GM23338 (cell line): Measurements from ENCODE around the gene SLC22A4. TPM values are rescaled to one million over a fixed set of nuclear protein-coding genes. Genes with fewer than 3 reads are reported as not detected.

Source experiments
- ATAC-seq: fragments of 200-7000 bp; cut with Tn5 transposase; 3 replicates; pipeline ENCODE4 v1.9.1; 2020
- DNase-seq: peaks from one replicate; pipeline ENCODE4 v3.0.0-alpha.2; 2015; ENCODE audit warnings: low spot score
- H2AFZ ChIP-seq: fragments of 200-600 bp; sonication (generic); 2 replicates; pipeline ENCODE4 v1.8.0; 2016; ENCODE audit warnings: antibody characterized with exemption, mild to moderate bottlenecking, moderate library complexity
- H3F3A ChIP-seq: fragments of 200-600 bp; sonication (generic); replicated peaks from 2 replicates; pipeline ENCODE4 v1.8.0; 2017; ENCODE audit warnings: antibody characterized with exemption, mixed run types, low read depth
- H3K27ac ChIP-seq: fragments of 200-600 bp; sonication (generic); 2 replicates; pipeline ENCODE4 v1.6.1; 2016; ENCODE audit warnings: low read depth
- H3K27me3 ChIP-seq: fragments of 200-600 bp; sonication (generic); 2 replicates; pipeline ENCODE4 v1.8.0; 2016; ENCODE audit warnings: mild to moderate bottlenecking, mixed run types, moderate library complexity; ENCODE audit not compliant: insufficient read depth
- H3K36me3 ChIP-seq: fragments of 200-600 bp; sonication (generic); 2 replicates; pipeline ENCODE4 v1.8.0; 2016; ENCODE audit warnings: mild to moderate bottlenecking; ENCODE audit not compliant: insufficient read depth
- H3K4me1 ChIP-seq: fragments of 200-600 bp; sonication (generic); 2 replicates; pipeline ENCODE4 v1.8.0; 2016; ENCODE audit warnings: mild to moderate bottlenecking, moderate library complexity; ENCODE audit not compliant: insufficient read depth
- H3K4me2 ChIP-seq: fragments of 200-600 bp; sonication (generic); 2 replicates; pipeline ENCODE4 v1.7.1; 2017; ENCODE audit warnings: mixed run types
- H3K4me3 ChIP-seq: fragments of 200-600 bp; sonication (generic); 2 replicates; pipeline ENCODE4 v1.6.1; 2016; ENCODE audit warnings: mixed run types
- H3K79me2 ChIP-seq: fragments of 200-600 bp; sonication (generic); replicated peaks from 2 replicates; pipeline ENCODE4 v1.8.0; 2017; ENCODE audit warnings: mild to moderate bottlenecking; ENCODE audit not compliant: insufficient read depth
- H3K9me2 ChIP-seq: fragments of 200-600 bp; sonication (generic); 2 replicates; pipeline ENCODE4 v1.8.0; 2017; ENCODE audit not compliant: insufficient read depth
- H4K20me1 ChIP-seq: fragments of 200-600 bp; sonication (generic); replicated peaks from 2 replicates; pipeline ENCODE4 v1.8.0; 2017; ENCODE audit warnings: mild to moderate bottlenecking; ENCODE audit not compliant: insufficient read depth
- H3K27ac Mint-ChIP-seq: 2 replicates; pipeline ENCODE4 v1.8.0; 2020; ENCODE audit warnings: inconsistent platforms, mild to moderate bottlenecking, moderate library complexity, mixed read lengths
- H3K27me3 Mint-ChIP-seq: 3 replicates; pipeline ENCODE4 v1.8.0; 2022; ENCODE audit warnings: low read depth, mild to moderate bottlenecking, moderate library complexity, mixed read lengths, inconsistent platforms; ENCODE audit not compliant: insufficient read depth, poor library complexity
- H3K36me3 Mint-ChIP-seq: 3 replicates; pipeline ENCODE4 v1.8.0; 2021; ENCODE audit warnings: low read depth, mild to moderate bottlenecking, inconsistent platforms, moderate library complexity, mixed read lengths
- H3K4me1 Mint-ChIP-seq: 3 replicates; pipeline ENCODE4 v1.8.0; 2020; ENCODE audit warnings: mild to moderate bottlenecking, inconsistent platforms, mixed read lengths
- H3K4me3 Mint-ChIP-seq: 3 replicates; pipeline ENCODE4 v1.8.0; 2021; ENCODE audit warnings: moderate library complexity, mild to moderate bottlenecking, inconsistent platforms, mixed read lengths
- H3K9me3 Mint-ChIP-seq: 3 replicates; pipeline ENCODE4 v1.8.0; 2020; ENCODE audit warnings: moderate library complexity, mild to moderate bottlenecking, inconsistent platforms, mixed read lengths
- CREB1 ChIP-seq: fragments of 250-450 bp; sonication (Bioruptor Pico); IDR thresholded peaks from 2 replicates; pipeline ENCODE4 v1.5.0; 2020; ENCODE audit warnings: low read depth, mild to moderate bottlenecking, moderate library complexity
- CTCF ChIP-seq, 2 experiments: fragments of 200-600 bp in 1 of 2; sonication (generic) in 1 of 2; conservative IDR thresholded peaks; 2 replicates each; pipeline versions ENCODE4 v1.5.1 to v1.6.1; 2016 to 2017; ENCODE audit warnings: antibody characterized with exemption in 2 of 2, low read depth in 2 of 2, mild to moderate bottlenecking in 2 of 2, moderate library complexity in 1 of 2
- EZH2 ChIP-seq: fragments of 200-600 bp; sonication (generic); IDR thresholded peaks from one replicate; pipeline ENCODE4 v1.8.0; 2017; ENCODE audit warnings: antibody characterized with exemption, mild to moderate bottlenecking, low read depth; ENCODE audit not compliant: unreplicated experiment
- EZH2phosphoT487 ChIP-seq: fragments of 200-600 bp; sonication (generic); IDR thresholded peaks from one replicate; pipeline ENCODE4 v1.8.1; 2018; ENCODE audit warnings: antibody characterized with exemption; ENCODE audit not compliant: unreplicated experiment
- JUNB ChIP-seq: IDR thresholded peaks from one replicate; pipeline ENCODE4 v1.6.1; 2016; ENCODE audit warnings: antibody characterized with exemption; ENCODE audit not compliant: unreplicated experiment
- NANOG ChIP-seq: IDR thresholded peaks from 2 replicates; pipeline ENCODE4 v1.6.1; 2016; ENCODE audit warnings: antibody characterized with exemption, borderline replicate concordance
- POLR2AphosphoS5 ChIP-seq: IDR thresholded peaks from 2 replicates; pipeline ENCODE4 v1.6.1; 2016; ENCODE audit warnings: antibody characterized with exemption, low read depth
- REST ChIP-seq: IDR thresholded peaks from one replicate; pipeline ENCODE4 v1.6.1; 2018; ENCODE audit warnings: antibody characterized with exemption; ENCODE audit not compliant: unreplicated experiment
- STAT1 ChIP-seq: IDR thresholded peaks from one replicate; pipeline ENCODE4 v1.6.1; 2016; ENCODE audit warnings: antibody characterized with exemption; ENCODE audit not compliant: unreplicated experiment
- ZNF114 ChIP-seq: fragments of 250-450 bp; sonication (Bioruptor Pico); IDR thresholded peaks from 2 replicates; pipeline ENCODE4 v1.5.0; 2020; ENCODE audit warnings: mild to moderate bottlenecking, moderate library complexity
- ZNF331 ChIP-seq: fragments of 250-450 bp; sonication (Bioruptor Pico); IDR thresholded peaks from 2 replicates; pipeline ENCODE4 v1.5.0; 2020; ENCODE audit warnings: low read depth, mild to moderate bottlenecking, moderate library complexity
- polyA plus RNA-seq: library from polyadenylated mRNA; unstranded; fragments of >200 nt; fragmentation: Nextera tagmentation; extraction: Ambion mirVana; gene quantifications from 2 replicates; pipeline ENCODE4 v1.2.1, GENCODE V29; 2016
- total RNA-seq: library from RNA; depleted of rRNA; stranded (reverse); fragments of >200 nt; shearing (Covaris generic); gene quantifications from 2 replicates; pipeline ENCODE4 v1.2.3, GENCODE V29; 2014
- TF ChIP-seq, protein P1 (sequence below): IDR thresholded peaks from 2 replicates; pipeline ENCODE4 v1.6.1; 2016; ENCODE audit warnings: antibody characterized with exemption
- TF ChIP-seq, protein P2 (sequence below): fragments of 250-450 bp; sonication (Bioruptor Pico); IDR thresholded peaks from 2 replicates; pipeline ENCODE4 v1.5.0; 2020; ENCODE audit warnings: mild to moderate bottlenecking, moderate library complexity

Gene SLC22A4
- total and polyA plus RNA-seq, 2 experiments from 2014 or later = 0.28 to 0.40 TPM

DNA sequence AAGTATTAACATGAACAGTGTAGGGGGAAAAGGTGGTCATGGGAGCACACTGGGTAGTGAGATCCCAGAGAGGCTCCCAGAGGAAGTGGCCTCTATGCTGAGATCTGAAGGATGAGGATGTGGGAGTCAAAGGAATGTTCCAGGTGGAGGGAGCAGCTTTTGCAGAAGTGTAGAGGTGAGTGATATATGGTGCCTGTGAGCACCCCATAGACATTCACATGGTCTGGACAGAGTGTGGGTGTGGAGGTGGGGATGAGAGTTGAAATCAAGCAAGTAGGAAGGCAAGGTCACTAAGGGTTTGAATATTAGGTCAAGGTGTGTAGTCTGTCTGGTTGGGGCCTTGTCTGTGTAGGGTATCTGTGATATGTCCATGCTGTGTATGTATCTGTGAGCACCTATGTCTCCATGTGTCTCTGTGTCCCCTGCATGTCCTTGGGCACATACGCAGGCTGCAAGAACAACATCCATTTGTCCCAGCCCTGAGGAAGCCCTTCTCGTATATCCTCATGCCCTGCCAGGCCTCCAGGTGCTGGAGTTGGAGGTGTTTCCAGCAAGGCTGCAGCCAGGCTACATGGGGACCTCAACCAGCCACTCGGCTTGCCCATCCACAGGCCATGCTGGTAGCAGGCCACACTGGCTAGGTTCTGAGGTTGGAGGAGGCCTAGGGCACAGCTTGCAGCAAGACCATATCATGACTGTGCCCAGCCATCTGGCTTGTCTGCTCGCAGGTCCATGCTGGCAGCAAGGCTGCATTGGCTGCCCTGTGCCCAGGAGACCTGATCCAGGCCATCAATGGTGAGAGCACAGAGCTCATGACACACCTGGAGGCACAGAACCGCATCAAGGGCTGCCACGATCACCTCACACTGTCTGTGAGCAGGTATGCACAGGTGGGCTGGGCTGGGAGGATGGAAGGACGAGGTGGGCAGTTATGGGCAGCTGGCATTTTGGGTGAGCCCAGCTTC, 32.0 kb upstream of the SLC22A4 start:
- Mint-ChIP-seq H3K9me3 (no peaks in the 10 kb centered on the region), H3K4me3 (no peak overlapping the region), H3K36me3 (no peaks in the 10 kb centered on the region; the same call in 2 of the 3 replicates), H3K27ac (no peak overlapping the region), H3K27me3 (peaks cover 19% of the 10 kb centered on the region), H3K4me1 (peaks cover 19% of the 10 kb centered on the region)
- Histone ChIP-seq H3K36me3 (no peaks in the 10 kb centered on the region), H2AFZ (no peak overlapping the region), H3F3A (0 out of 2 replicates have a peak, but pooled peaks cover 3% of the 10 kb centered on the region), H3K4me1 (peaks cover 10% of the 10 kb centered on the region), H3K27me3 (peaks cover 5% of the 10 kb centered on the region; the same call in 1 of the 2 replicates), H3K4me3 (no peak overlapping the region), H3K9me2 (no peaks in the 10 kb centered on the region), H4K20me1 (no peaks in the 10 kb centered on the region), H3K27ac (no peak overlapping the region), H3K79me2 (no peaks in the 10 kb centered on the region), H3K4me2 (no peak overlapping the region)
- ATAC-seq = no peak
- no peak for DNase-seq
- TF ChIP-seq, protein P1, sequence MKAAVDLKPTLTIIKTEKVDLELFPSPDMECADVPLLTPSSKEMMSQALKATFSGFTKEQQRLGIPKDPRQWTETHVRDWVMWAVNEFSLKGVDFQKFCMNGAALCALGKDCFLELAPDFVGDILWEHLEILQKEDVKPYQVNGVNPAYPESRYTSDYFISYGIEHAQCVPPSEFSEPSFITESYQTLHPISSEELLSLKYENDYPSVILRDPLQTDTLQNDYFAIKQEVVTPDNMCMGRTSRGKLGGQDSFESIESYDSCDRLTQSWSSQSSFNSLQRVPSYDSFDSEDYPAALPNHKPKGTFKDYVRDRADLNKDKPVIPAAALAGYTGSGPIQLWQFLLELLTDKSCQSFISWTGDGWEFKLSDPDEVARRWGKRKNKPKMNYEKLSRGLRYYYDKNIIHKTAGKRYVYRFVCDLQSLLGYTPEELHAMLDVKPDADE = no peak
- TF ChIP-seq POLR2AphosphoS5 (no peak), ZNF114 (CRISPR knock-in tag) (no peak), STAT1 (no peak), ZNF331 (no peak), REST (no peak), CREB1 (CRISPR knock-in tag) (no peak), NANOG (no peak), JUNB (no peak), EZH2 (no peak), EZH2phosphoT487 (no peak), CTCF (conservative IDR thresholded peaks at IDR 0.05; ENCODE audit: low read depth in 2 of 2) (no peak)
- TF ChIP-seq, protein P2, sequence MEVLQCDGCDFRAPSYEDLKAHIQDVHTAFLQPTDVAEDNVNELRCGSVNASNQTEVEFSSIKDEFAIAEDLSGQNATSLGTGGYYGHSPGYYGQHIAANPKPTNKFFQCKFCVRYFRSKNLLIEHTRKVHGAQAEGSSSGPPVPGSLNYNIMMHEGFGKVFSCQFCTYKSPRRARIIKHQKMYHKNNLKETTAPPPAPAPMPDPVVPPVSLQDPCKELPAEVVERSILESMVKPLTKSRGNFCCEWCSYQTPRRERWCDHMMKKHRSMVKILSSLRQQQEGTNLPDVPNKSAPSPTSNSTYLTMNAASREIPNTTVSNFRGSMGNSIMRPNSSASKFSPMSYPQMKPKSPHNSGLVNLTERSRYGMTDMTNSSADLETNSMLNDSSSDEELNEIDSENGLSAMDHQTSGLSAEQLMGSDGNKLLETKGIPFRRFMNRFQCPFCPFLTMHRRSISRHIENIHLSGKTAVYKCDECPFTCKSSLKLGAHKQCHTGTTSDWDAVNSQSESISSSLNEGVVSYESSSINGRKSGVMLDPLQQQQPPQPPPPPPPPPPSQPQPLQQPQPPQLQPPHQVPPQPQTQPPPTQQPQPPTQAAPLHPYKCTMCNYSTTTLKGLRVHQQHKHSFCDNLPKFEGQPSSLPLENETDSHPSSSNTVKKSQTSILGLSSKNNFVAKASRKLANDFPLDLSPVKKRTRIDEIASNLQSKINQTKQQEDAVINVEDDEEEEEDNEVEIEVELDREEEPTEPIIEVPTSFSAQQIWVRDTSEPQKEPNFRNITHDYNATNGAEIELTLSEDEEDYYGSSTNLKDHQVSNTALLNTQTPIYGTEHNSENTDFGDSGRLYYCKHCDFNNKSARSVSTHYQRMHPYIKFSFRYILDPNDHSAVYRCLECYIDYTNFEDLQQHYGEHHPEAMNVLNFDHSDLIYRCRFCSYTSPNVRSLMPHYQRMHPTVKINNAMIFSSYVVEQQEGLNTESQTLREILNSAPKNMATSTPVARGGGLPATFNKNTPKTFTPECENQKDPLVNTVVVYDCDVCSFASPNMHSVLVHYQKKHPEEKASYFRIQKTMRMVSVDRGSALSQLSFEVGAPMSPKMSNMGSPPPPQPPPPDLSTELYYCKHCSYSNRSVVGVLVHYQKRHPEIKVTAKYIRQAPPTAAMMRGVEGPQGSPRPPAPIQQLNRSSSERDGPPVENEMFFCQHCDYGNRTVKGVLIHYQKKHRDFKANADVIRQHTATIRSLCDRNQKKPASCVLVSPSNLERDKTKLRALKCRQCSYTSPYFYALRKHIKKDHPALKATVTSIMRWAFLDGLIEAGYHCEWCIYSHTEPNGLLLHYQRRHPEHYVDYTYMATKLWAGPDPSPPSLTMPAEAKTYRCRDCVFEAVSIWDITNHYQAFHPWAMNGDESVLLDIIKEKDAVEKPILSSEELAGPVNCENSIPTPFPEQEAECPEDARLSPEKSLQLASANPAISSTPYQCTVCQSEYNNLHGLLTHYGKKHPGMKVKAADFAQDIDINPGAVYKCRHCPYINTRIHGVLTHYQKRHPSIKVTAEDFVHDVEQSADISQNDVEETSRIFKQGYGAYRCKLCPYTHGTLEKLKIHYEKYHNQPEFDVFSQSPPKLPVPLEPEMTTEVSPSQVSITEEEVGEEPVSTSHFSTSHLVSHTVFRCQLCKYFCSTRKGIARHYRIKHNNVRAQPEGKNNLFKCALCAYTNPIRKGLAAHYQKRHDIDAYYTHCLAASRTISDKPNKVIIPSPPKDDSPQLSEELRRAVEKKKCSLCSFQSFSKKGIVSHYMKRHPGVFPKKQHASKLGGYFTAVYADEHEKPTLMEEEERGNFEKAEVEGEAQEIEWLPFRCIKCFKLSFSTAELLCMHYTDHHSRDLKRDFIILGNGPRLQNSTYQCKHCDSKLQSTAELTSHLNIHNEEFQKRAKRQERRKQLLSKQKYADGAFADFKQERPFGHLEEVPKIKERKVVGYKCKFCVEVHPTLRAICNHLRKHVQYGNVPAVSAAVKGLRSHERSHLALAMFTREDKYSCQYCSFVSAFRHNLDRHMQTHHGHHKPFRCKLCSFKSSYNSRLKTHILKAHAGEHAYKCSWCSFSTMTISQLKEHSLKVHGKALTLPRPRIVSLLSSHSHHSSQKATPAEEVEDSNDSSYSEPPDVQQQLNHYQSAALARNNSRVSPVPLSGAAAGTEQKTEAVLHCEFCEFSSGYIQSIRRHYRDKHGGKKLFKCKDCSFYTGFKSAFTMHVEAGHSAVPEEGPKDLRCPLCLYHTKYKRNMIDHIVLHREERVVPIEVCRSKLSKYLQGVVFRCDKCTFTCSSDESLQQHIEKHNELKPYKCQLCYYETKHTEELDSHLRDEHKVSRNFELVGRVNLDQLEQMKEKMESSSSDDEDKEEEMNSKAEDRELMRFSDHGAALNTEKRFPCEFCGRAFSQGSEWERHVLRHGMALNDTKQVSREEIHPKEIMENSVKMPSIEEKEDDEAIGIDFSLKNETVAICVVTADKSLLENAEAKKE = no peak
